Right lobe of liver (tissue), 4 donors: Measurements from ENCODE around the gene OR2T34.
"Not testable (repeated sequence)": the region's sequence is repeated elsewhere in the genome, so short reads cannot be mapped to it uniquely, and the experiment has no call there.

ENCODE experiments used
- POLR2A ChIP-seq: fragments of 450-650 bp; IDR thresholded peaks from one replicate; pipeline ENCODE4 v1.6.1; 2017; ENCODE audit warnings: antibody characterized with exemption, mild to moderate bottlenecking
- TF ChIP-seq, protein P1 (sequence below), 4 donors: fragments of 200-600 bp in 3 of 4; fragments of 450-650 bp in 1 of 4; IDR thresholded peaks; one replicate each; pipeline versions ENCODE4 v1.5.1 to v1.8.0; 2016 to 2022; ENCODE audit warnings: antibody characterized with exemption in 4 of 4, mild to moderate bottlenecking in 2 of 4
- donor health status: DM: no; HTN: no; CAD: no.
- donor health status: DM: no; HTN: no; CAD: no.
- donor health status: DM: no; HTN: yes; CAD: no.

DNA sequence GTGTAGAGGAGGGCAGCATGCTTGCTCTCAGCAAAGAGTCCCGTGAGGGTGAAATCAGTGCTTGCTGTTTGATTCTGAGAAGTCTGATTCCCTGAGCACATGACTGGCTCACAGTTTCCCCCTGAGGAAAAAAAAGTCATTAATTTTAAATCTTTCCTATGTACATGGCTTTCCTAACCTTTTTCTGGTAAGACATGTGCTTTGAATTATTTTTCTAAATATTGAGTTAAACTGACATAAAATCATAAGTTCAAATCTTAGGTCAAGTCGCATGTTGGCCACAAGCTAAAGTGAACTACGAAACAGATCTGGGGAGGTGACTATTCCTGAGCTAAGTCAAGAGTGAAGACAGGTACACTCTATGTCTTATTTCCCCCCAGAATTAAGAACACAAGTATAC lies at the start of gene OR2T34:
- TF ChIP-seq, protein P1, sequence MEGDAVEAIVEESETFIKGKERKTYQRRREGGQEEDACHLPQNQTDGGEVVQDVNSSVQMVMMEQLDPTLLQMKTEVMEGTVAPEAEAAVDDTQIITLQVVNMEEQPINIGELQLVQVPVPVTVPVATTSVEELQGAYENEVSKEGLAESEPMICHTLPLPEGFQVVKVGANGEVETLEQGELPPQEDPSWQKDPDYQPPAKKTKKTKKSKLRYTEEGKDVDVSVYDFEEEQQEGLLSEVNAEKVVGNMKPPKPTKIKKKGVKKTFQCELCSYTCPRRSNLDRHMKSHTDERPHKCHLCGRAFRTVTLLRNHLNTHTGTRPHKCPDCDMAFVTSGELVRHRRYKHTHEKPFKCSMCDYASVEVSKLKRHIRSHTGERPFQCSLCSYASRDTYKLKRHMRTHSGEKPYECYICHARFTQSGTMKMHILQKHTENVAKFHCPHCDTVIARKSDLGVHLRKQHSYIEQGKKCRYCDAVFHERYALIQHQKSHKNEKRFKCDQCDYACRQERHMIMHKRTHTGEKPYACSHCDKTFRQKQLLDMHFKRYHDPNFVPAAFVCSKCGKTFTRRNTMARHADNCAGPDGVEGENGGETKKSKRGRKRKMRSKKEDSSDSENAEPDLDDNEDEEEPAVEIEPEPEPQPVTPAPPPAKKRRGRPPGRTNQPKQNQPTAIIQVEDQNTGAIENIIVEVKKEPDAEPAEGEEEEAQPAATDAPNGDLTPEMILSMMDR (IDR thresholded peaks at IDR 0.05): not testable (repeated sequence)
- TF ChIP-seq POLR2A: not testable (repeated sequence)
